GM12892 (cell line): ENCODE results near the gene ZCCHC7.
"Not testable (repeated sequence)": the region's sequence is repeated elsewhere in the genome, so short reads cannot be mapped to it uniquely, and the experiment has no call there.

ENCODE experiments used
- DNase-seq: peaks from one replicate; pipeline ENCODE4 v3.0.0; 2011; ENCODE audit not compliant: insufficient read length
- FAIRE-seq: peaks from 2 replicates; lab custom pipeline; 2011; peaks lifted over from hg19 to GRCh38; lab: Jason Lieb, UNC
- POLR2A ChIP-seq: IDR thresholded peaks from 2 replicates; pipeline ENCODE4 v1.6.1; 2011; ENCODE audit warnings: low read depth, low read length, control low read depth
- POLR2AphosphoS5 ChIP-seq: IDR thresholded peaks from 2 replicates; pipeline ENCODE4 v1.6.1; 2011; ENCODE audit warnings: low read depth, low read length, control low read depth
- TAF1 ChIP-seq: IDR thresholded peaks from 2 replicates; pipeline ENCODE4 v1.6.1; 2011; ENCODE audit warnings: low read depth, mild to moderate bottlenecking, control low read depth, low read length, borderline replicate concordance

Gene ZCCHC7

GRCh38 chr9:37201581-37201980, 81.2 kb downstream of the ZCCHC7 start:
- no peak for FAIRE-seq
- no peak for DNase-seq
- no peak for TF ChIP-seq POLR2A
- no peak for TF ChIP-seq POLR2AphosphoS5
- no peak for TF ChIP-seq TAF1

- no peak for FAIRE-seq
- TF ChIP-seq POLR2A (no peak), POLR2AphosphoS5 (no peak), TAF1 (no peak)
- DNase-seq: no peak
Observed at GRCh38 chr9:37202091-37202490, 81.7 kb downstream of the ZCCHC7 start.

GRCh38 chr9:37203456-37203855, 83.1 kb downstream of the ZCCHC7 start:
- FAIRE-seq, DNase-seq: not testable (repeated sequence)

- no peak for TF ChIP-seq POLR2A
- TF ChIP-seq TAF1: no peak
- TF ChIP-seq POLR2AphosphoS5: no peak
- DNase-seq (no peak), FAIRE-seq (peak; percentile 78)
Observed at GRCh38 chr9:37206121-37206620, 85.8 kb downstream of the ZCCHC7 start.

- DNase-seq: no peak
- TF ChIP-seq TAF1 (no peak), POLR2A (no peak), POLR2AphosphoS5 (no peak)
Observed at GRCh38 chr9:37209431-37210386, 89.3 kb downstream of the ZCCHC7 start.

GRCh38 chr9:37210737-37211523, 90.6 kb downstream of the ZCCHC7 start:
- FAIRE-seq: peak; percentile 53
- TF ChIP-seq TAF1 (no peak), POLR2AphosphoS5 (no peak), POLR2A (no peak)
- no peak for DNase-seq

More at GRCh38 chr9:37209431-37210386, 89.3 kb downstream of the ZCCHC7 start:
- FAIRE-seq: peak; percentile 67

GRCh38 chr9:37212435-37212834, 92.1 kb downstream of the ZCCHC7 start:
- TF ChIP-seq POLR2AphosphoS5 (no peak), POLR2A (no peak), TAF1 (no peak)
- DNase-seq (no peak), FAIRE-seq (no peak)

GRCh38 chr9:37215381-37215780, 95.0 kb downstream of the ZCCHC7 start:
- DNase-seq (no peak), FAIRE-seq (no peak)
- TF ChIP-seq POLR2AphosphoS5 (no peak), TAF1 (no peak), POLR2A (no peak)

- no peak for TF ChIP-seq POLR2A
- no peak for TF ChIP-seq TAF1
- TF ChIP-seq POLR2AphosphoS5: no peak
- FAIRE-seq (no peak), DNase-seq (no peak)
Observed at GRCh38 chr9:37215830-37216229, 95.5 kb downstream of the ZCCHC7 start.

GRCh38 chr9:37217161-37217560, 96.8 kb downstream of the ZCCHC7 start:
- FAIRE-seq: no peak
- no peak for TF ChIP-seq POLR2AphosphoS5
- TF ChIP-seq TAF1: no peak
- no peak for TF ChIP-seq POLR2A
- no peak for DNase-seq

GRCh38 chr9:37218800-37219425, 98.5 kb downstream of the ZCCHC7 start:
- DNase-seq: no peak
- TF ChIP-seq POLR2A (no peak), TAF1 (no peak), POLR2AphosphoS5 (no peak)
- peak; percentile 14 for FAIRE-seq
